PC-9 (cell line): ENCODE results near the gene RSF1. TPM values are rescaled to one million over a fixed set of nuclear protein-coding genes. Genes with fewer than 3 reads are reported as not detected.

Experiments used
- BruUV-seq: library from RNA; stranded (reverse); fragments of 400-500 nt; replicated peaks from 2 replicates; lab custom pipeline; 2021; lab: Mats Ljungman, UMichigan
- CTCF ChIA-PET: fragments of 300-600 bp; sonication (Branson Sonifier 250); formaldehyde crosslinking; loops from one replicate; lab custom pipeline; 2022; ENCODE audit warnings: antibody characterized with exemption; lab: Charles Lee
- POLR2A ChIA-PET: fragments of 300-600 bp; sonication (Branson Sonifier 250); formaldehyde crosslinking; loops from one replicate; lab custom pipeline; 2022; ENCODE audit warnings: antibody characterized with exemption; ENCODE audit not compliant: unreplicated experiment; lab: Charles Lee
- DNase-seq, 2 experiments: peaks; one replicate each; pipeline versions ENCODE4 v3.0.0 to v3.0.0-alpha.2; 2015 to 2022; ENCODE audit warnings: mixed read lengths in 1 of 2
- H2AFZ ChIP-seq: fragments of 200-600 bp; sonication (generic); 2 replicates; pipeline ENCODE4 v1.8.1; 2017; ENCODE audit warnings: antibody characterized with exemption
- H3F3A ChIP-seq: fragments of 200-600 bp; sonication (generic); 2 replicates; pipeline ENCODE4 v1.8.1; 2017; ENCODE audit warnings: antibody characterized with exemption, mild to moderate bottlenecking, low read depth; ENCODE audit not compliant: insufficient read depth
- H3K27ac ChIP-seq: fragments of 200-600 bp; sonication (generic); 2 replicates; pipeline ENCODE4 v1.6.1; 2016; ENCODE audit warnings: mixed run types
- H3K27me3 ChIP-seq: fragments of 200-600 bp; sonication (generic); 2 replicates; pipeline ENCODE4 v1.6.1; 2016; ENCODE audit warnings: low read depth, mixed run types; ENCODE audit not compliant: insufficient read depth
- H3K36me3 ChIP-seq: fragments of 200-600 bp; sonication (generic); 2 replicates; pipeline ENCODE4 v1.6.1; 2016; ENCODE audit warnings: low read depth, mixed run types
- H3K4me1 ChIP-seq: fragments of 200-600 bp; sonication (generic); replicated peaks from 2 replicates; pipeline ENCODE4 v1.6.1; 2016; ENCODE audit warnings: mixed run types; ENCODE audit not compliant: insufficient read depth
- H3K4me2 ChIP-seq: fragments of 200-600 bp; sonication (generic); 2 replicates; pipeline ENCODE4 v1.6.1; 2017; ENCODE audit warnings: mixed run types
- H3K4me3 ChIP-seq: fragments of 200-600 bp; sonication (generic); 2 replicates; pipeline ENCODE4 v1.6.1; 2016; ENCODE audit warnings: mixed run types
- H3K79me2 ChIP-seq: fragments of 200-600 bp; sonication (generic); 2 replicates; pipeline ENCODE4 v1.6.1; 2017; ENCODE audit warnings: low read depth, mixed run types
- H3K9me2 ChIP-seq: fragments of 200-600 bp; sonication (generic); 2 replicates; pipeline ENCODE4 v1.8.1; 2017; ENCODE audit warnings: mild to moderate bottlenecking; ENCODE audit not compliant: insufficient read depth
- H3K9me3 ChIP-seq: fragments of 200-600 bp; sonication (generic); 2 replicates; pipeline ENCODE4 v1.8.1; 2016; ENCODE audit warnings: low read depth; ENCODE audit not compliant: insufficient read depth
- H4K20me1 ChIP-seq: fragments of 200-600 bp; sonication (generic); 2 replicates; pipeline ENCODE4 v1.8.1; 2017; ENCODE audit not compliant: insufficient read depth
- CTCF ChIP-seq: fragments of 200-600 bp; sonication (generic); conservative IDR thresholded peaks from 2 replicates; pipeline ENCODE4 v1.6.1; 2017; ENCODE audit warnings: mixed run types, antibody characterized with exemption, mild to moderate bottlenecking, moderate library complexity
- EZH2 ChIP-seq: fragments of 200-600 bp; sonication (generic); IDR thresholded peaks from 2 replicates; pipeline ENCODE4 v1.8.0; 2017; ENCODE audit warnings: antibody characterized with exemption, low read depth
- intact Hi-C: fragments of 100-400 bp; cut with micrococcal nuclease; formaldehyde crosslinking; loops from one replicate; pipeline ENCODE4 v1.10.0; 2022; ENCODE audit not compliant: unreplicated experiment
- total RNA-seq: library from RNA; stranded (reverse); gene quantifications from 2 replicates; pipeline ENCODE4 v1.2.3, GENCODE V29; 2021

RSF1 gene
- total RNA-seq, 1 experiment from 2014 or later = 110 TPM

DNA sequence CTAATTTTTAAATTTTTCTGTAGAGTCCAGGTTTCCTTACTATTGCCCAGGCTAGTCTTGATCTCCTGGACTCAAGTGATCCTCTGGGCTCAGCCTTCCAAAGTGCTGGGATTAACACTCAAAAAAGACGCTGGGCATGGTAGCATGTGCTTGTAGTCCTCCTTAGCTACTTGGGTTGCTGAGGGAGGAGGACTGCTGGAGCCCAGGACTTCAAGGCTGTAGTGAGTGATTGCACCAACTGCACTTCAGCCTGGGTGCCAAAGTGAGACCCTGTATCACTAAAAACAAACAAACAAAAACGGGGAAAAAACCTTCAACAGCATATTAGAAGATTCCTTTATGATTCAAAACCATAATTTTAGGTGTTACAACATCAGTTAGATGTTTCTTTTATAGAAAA lies 44.6 kb downstream of the RSF1 start:
- Histone ChIP-seq H3K4me2 (no peak overlapping the region), H3F3A (peaks cover 14% of the 10 kb centered on the region), H3K27me3 (no peaks in the 10 kb centered on the region), H3K4me1 (no peaks in the 10 kb centered on the region), H3K4me3 (no peak overlapping the region), H3K36me3 (no peaks in the 10 kb centered on the region), H4K20me1 (peaks cover 93% of the 10 kb centered on the region), H2AFZ (no peak overlapping the region), H3K79me2 (peaks cover 86% of the 10 kb centered on the region), H3K9me2 (no peaks in the 10 kb centered on the region), H3K9me3 (no peaks in the 10 kb centered on the region), H3K27ac (no peak overlapping the region)
- CTCF ChIA-PET = interaction anchor here (0.5 kb wide), 1 partner anchor 358 kb away, joined by 3 read pairs; no protein-coding TSS in a partner anchor
- DNase-seq = no peak
- intact Hi-C loops = loop anchor here (1.0 kb wide), 1 partner anchor 224 kb away; no protein-coding TSS in a partner anchor
- TF ChIP-seq CTCF (no peak), EZH2 (no peak)
- BruUV-seq = no TSS peak
- POLR2A ChIA-PET = no interaction called here

DNA sequence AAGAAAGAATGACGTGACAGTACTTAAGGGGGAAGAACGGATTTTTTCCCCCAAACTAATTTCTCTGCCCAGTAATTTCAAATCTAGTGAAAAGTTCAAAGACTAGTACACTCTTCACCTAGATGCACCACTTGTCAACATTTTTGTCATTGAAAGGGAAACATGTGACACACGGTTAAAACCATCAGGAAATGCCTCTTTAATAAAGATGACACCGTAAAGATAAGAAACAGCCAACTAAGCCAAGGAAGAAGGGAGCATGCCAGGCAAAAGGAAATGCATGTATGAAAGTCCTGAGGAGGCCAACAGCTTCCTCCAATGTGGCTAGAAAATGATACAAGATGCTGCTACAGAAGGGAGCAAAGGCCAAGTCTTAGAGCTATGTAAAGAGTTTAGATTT lies 49.4 kb downstream of the RSF1 start:
- no TSS peak for BruUV-seq
- no peak overlapping the region for H2AFZ ChIP-seq
- H4K20me1 ChIP-seq = peaks cover 89% of the 10 kb centered on the region
- H3K27ac ChIP-seq = no peak overlapping the region
- intact Hi-C loops = no loop called here
- H3K9me2 ChIP-seq = no peaks in the 10 kb centered on the region
- peaks cover 90% of the 10 kb centered on the region for H3K79me2 ChIP-seq
- H3F3A ChIP-seq = peaks cover 5% of the 10 kb centered on the region; the same call in 1 of the 2 replicates
- DNase-seq = no peak
- CTCF ChIA-PET = no interaction called here
- H3K9me3 ChIP-seq = no peaks in the 10 kb centered on the region
- no peaks in the 10 kb centered on the region for H3K27me3 ChIP-seq
- no peak overlapping the region for H3K4me3 ChIP-seq
- no peak overlapping the region for H3K4me2 ChIP-seq
- H3K4me1 ChIP-seq = no peaks in the 10 kb centered on the region
- POLR2A ChIA-PET = no interaction called here
- no peak for TF ChIP-seq EZH2
- TF ChIP-seq CTCF = no peak
- H3K36me3 ChIP-seq = peaks cover 5% of the 10 kb centered on the region; the same call in 1 of the 2 replicates

DNA sequence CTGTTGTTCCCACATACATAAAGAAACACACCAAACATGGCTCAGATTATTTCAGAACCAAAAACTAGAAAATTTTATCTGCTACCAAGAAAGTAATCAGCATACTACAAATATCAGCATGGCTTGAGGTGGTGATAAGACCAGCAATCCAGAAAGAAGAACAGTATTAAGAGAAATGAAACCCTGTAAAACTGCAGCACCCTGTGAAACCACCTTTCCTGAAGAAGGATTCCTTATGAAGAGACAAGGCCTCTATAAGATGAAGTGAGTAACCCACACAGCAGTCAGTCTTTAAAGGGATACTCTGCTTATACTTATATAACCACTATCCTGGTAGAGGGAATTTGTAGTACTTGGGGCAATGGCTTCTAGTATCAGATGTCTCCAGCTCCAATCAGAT lies 49.9 kb downstream of the RSF1 start:
- Histone ChIP-seq H3F3A (peaks cover 5% of the 10 kb centered on the region; the same call in 1 of the 2 replicates), H3K4me2 (no peak overlapping the region), H3K27me3 (no peaks in the 10 kb centered on the region), H3K27ac (no peak overlapping the region), H3K4me3 (no peak overlapping the region), H3K36me3 (peaks cover 5% of the 10 kb centered on the region; the same call in 1 of the 2 replicates), H3K79me2 (peaks cover 90% of the 10 kb centered on the region), H3K4me1 (no peaks in the 10 kb centered on the region), H4K20me1 (peaks cover 89% of the 10 kb centered on the region), H3K9me2 (no peaks in the 10 kb centered on the region), H3K9me3 (no peaks in the 10 kb centered on the region), H2AFZ (no peak overlapping the region)
- TF ChIP-seq CTCF (no peak), EZH2 (no peak)
- DNase-seq = no peak
- ChIA-PET POLR2A (no interaction called here), CTCF (no interaction called here)
- no TSS peak for BruUV-seq
- intact Hi-C loops = no loop called here
